ENCODE results near the gene HOXC10. TPM values are rescaled to one million over a fixed set of nuclear protein-coding genes. Genes with fewer than 3 reads are reported as not detected.

Gene HOXC10
- total RNA-seq, 2 donors from 2014 or later: not detected

GRCh38 chr12:54018468-54018984 is 33.6 kb downstream of the HOXC10 start:
- peak overlapping the region in 1 of 2 donors; percentile 54 for H3K27ac ChIP-seq
- H3K36me3 ChIP-seq: no peaks in the 10 kb centered on the region
- H3K27me3 ChIP-seq: peaks cover 23 to 39% of the 10 kb centered on the region in 2 donors
- TF ChIP-seq CTCF (IDR thresholded peaks at IDR 0.05): no peak
- peaks cover 0 to 47% of the 10 kb centered on the region in 2 donors for H3K4me1 ChIP-seq
- H3K4me3 ChIP-seq: peak overlapping the region in 1 of 2 donors; percentile 53
- H3K9me3 ChIP-seq: no peaks in the 10 kb centered on the region
- DNase-seq (ENCODE audit: low spot score): no peak

GRCh38 chr12:54019091-54019811 is 34.3 kb downstream of the HOXC10 start:
- DNase-seq (ENCODE audit: low spot score): no peak
- peaks cover 22 to 33% of the 10 kb centered on the region in 2 donors for H3K27me3 ChIP-seq
- H3K36me3 ChIP-seq: no peaks in the 10 kb centered on the region
- no peaks in the 10 kb centered on the region for H3K9me3 ChIP-seq
- peak overlapping the region in 1 of 2 donors; percentile 53 for H3K4me3 ChIP-seq
- TF ChIP-seq CTCF (IDR thresholded peaks at IDR 0.05): no peak
- peaks cover 0 to 45% of the 10 kb centered on the region in 2 donors for H3K4me1 ChIP-seq
- H3K27ac ChIP-seq: peak overlapping the region; percentile 35 to 55

DNA sequence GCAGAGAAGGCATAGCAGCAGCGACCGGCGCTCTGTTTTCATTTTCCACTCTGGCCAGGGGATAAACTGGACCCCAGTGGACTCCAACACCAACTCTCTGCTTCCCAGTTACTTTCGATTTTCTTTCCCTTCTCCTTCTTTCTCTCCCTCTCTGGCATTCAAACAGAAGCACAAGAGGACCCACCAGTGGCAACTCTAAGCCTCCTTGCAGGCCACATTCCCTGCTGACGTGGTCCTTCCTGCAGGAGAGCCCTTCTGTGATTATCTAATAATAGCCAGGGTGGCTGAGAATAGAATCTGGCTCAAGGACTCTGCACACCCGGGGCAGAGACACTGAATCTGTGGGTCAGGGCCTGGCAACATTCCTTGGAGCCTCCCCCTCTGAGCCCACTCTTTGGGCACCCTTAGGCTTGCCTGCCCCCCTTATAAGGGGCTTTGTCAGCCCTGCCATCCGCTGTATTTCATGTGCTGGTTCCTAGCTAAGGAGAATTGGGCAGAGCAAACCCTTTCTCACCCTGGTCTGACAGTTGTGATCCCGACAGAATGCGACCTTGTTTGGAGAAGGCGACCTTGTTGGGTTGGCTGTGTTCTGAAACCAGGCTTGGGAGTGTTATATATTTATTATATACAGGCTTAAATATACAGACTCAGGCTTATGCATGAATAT is 35.1 kb downstream of the HOXC10 start:
- no peak overlapping the region for H3K4me3 ChIP-seq
- TF ChIP-seq CTCF (IDR thresholded peaks at IDR 0.05): no peak
- DNase-seq (ENCODE audit: low spot score): no peak
- H3K36me3 ChIP-seq: no peaks in the 10 kb centered on the region
- peaks cover 14 to 33% of the 10 kb centered on the region in 2 donors for H3K27me3 ChIP-seq
- H3K9me3 ChIP-seq: no peaks in the 10 kb centered on the region
- peaks cover 0 to 39% of the 10 kb centered on the region in 2 donors for H3K4me1 ChIP-seq
- H3K27ac ChIP-seq: peak overlapping the region; percentile 35 to 55

DNA sequence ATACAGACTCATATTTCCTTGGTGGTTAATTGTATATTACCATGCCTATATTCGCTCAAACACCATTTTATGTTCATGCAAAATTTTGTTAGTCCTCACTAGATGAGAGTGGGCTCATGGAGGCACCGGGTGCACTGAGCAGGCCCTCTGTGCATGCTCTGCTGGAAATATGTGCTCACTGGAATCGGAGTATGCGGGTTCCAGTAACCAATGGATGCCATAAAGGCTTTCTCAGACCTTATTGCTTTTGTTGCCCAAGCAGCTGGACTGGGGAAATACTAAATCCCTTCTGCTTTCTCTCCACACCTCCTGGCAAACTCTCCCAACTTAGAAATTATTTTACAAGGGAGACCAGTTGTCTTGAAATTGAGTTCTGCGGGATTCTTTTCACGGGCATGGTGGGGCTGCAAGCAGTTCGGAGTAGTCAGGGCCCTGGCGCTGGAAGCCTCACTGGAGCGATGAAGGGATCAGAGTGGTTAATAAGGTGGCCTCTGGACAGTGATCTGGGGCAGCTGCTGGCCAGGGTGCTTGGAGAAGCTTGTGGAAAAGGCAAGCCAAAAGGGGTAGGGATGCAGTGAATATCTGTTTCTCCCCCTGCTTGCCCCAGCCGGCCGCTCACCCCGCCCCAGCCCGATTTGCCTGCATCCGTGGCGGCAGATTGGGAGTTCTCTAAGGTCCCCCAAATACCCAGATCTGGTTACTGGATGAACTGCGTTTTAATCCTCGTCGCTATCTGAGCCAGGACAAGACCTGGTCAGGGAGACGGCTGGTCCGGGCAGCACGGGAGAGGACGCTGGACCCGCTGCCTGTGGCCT is 35.9 kb downstream of the HOXC10 start:
- H3K27me3 ChIP-seq: peaks cover 7 to 28% of the 10 kb centered on the region in 2 donors
- peaks cover 0 to 39% of the 10 kb centered on the region in 2 donors for H3K4me1 ChIP-seq
- H3K36me3 ChIP-seq: no peaks in the 10 kb centered on the region
- peak overlapping the region; percentile 35 to 55 for H3K27ac ChIP-seq
- DNase-seq (ENCODE audit: low spot score): no peak
- H3K4me3 ChIP-seq: no peak overlapping the region
- TF ChIP-seq CTCF (IDR thresholded peaks at IDR 0.05): no peak
- no peaks in the 10 kb centered on the region for H3K9me3 ChIP-seq

DNA sequence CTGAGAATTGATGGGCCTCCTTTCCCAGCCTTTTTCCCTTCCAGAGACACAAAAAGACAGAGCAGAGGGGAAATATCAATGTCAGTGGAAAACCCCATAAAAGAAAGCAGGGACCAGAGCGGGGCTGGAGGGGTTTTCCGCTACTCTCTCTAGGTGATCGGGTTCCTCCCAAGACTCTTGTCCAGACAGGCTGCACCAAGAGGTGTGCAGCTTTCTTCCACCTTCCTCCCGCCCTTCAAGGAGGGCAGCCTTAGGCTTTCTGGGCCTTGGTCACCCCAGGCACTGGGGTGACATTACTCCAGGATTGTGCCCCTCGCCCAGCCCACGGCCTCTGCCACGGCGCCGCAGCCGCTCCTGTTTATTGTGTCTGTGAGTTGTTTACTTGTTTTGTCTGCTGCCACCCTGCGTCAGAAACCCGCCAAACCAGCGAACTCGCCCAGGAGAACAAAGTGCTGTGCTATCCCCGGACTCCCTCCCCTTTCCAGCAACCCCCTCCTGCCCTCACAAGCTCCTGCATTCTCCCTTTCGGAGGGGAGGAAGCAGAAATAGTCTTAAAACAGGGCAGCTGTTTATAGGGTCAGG is 36.6 kb downstream of the HOXC10 start:
- H3K27ac ChIP-seq: no peak overlapping the region
- no peak for DNase-seq (ENCODE audit: low spot score)
- no peaks in the 10 kb centered on the region for H3K9me3 ChIP-seq
- TF ChIP-seq CTCF (IDR thresholded peaks at IDR 0.05): no peak
- peaks cover 9 to 29% of the 10 kb centered on the region in 2 donors for H3K27me3 ChIP-seq
- H3K4me3 ChIP-seq: no peak overlapping the region
- H3K4me1 ChIP-seq: peaks cover 0 to 36% of the 10 kb centered on the region in 2 donors
- no peaks in the 10 kb centered on the region for H3K36me3 ChIP-seq

Measured in right atrium auricular region (tissue), 2 donors.